22Rv1 (cell line): ENCODE results near the gene SLC39A7.

Experiments
- ZFX ChIP-seq: fragments of 450-650 bp; IDR thresholded peaks from 2 replicates; pipeline ENCODE4 v1.6.1; 2017; ENCODE audit warnings: antibody characterized with exemption, borderline replicate concordance
- TF ChIP-seq, protein P1 (sequence below): fragments of 450-650 bp; IDR thresholded peaks from 2 replicates; pipeline ENCODE4 v1.5.1; 2017; ENCODE audit warnings: mild to moderate bottlenecking

DNA sequence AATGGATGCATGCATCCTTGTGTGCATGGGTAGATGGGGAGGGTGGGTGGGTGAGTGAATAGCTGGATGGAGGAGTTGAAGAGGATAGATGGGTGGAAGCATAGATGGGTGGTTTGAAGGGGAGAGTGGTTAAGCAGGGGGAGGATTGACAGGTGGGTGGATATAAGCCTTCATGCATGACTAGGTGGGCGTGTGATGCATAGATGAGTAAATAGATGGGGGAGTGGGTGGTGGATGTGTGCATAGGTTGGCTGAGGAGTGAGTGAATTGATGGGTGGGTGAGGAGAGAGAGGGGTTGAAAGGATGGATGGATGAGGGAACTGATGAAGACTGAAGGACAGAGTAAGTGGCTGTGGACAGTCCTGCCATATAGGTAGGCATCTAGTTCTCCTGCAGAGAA, 12.9 kb upstream of the SLC39A7 start:
- TF ChIP-seq, protein P1, sequence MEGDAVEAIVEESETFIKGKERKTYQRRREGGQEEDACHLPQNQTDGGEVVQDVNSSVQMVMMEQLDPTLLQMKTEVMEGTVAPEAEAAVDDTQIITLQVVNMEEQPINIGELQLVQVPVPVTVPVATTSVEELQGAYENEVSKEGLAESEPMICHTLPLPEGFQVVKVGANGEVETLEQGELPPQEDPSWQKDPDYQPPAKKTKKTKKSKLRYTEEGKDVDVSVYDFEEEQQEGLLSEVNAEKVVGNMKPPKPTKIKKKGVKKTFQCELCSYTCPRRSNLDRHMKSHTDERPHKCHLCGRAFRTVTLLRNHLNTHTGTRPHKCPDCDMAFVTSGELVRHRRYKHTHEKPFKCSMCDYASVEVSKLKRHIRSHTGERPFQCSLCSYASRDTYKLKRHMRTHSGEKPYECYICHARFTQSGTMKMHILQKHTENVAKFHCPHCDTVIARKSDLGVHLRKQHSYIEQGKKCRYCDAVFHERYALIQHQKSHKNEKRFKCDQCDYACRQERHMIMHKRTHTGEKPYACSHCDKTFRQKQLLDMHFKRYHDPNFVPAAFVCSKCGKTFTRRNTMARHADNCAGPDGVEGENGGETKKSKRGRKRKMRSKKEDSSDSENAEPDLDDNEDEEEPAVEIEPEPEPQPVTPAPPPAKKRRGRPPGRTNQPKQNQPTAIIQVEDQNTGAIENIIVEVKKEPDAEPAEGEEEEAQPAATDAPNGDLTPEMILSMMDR, result no peak
- TF ChIP-seq ZFX, result no peak
